GM21576 (cell line): ENCODE measurements around the gene PLG.
"Not testable (repeated sequence)": the region's sequence is repeated elsewhere in the genome, so short reads cannot be mapped to it uniquely, and the experiment has no call there.

Experiments
- ATAC-seq: cut with Tn5 transposase; IDR thresholded peaks from one replicate; pipeline ENCODE4 v1.9.1; 2021; ENCODE audit warnings: mild to moderate bottlenecking, moderate library complexity; ENCODE audit not compliant: unreplicated experiment

Gene PLG

GRCh38 chr6:160701918-160702680 is at the start of gene PLG:
Gene PLG (plus strand): TSS chr6:160702244. CDS start chr6:160702305, 61 bp downstream.
- not testable (repeated sequence) for ATAC-seq

DNA sequence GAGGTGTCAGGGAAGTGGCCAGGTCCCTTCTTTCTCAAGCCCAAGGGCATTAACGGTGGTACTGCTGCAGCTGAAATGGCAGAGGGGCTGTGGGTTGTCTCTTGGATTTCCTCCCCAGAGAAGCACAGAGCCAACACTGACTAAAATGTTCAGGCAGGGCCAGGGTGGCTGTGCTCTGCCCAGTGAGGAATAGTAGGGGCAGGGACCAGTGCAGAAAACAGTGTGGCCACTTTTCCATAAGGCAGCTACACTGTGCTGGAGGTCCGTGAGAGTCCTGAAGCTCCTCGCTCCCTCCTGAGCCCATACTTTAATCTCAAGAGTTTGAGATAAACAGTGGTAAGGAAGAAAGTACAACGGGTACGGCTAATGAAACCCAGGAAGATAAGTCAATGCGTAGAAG is 42.5 kb upstream of the PLG start:
- no peak for ATAC-seq

- ATAC-seq: no peak
Measured at GRCh38 chr6:160661216-160661615, 40.8 kb upstream of the PLG start.

- no peak for ATAC-seq
Measured at GRCh38 chr6:160662429-160662828, 39.6 kb upstream of the PLG start.

DNA sequence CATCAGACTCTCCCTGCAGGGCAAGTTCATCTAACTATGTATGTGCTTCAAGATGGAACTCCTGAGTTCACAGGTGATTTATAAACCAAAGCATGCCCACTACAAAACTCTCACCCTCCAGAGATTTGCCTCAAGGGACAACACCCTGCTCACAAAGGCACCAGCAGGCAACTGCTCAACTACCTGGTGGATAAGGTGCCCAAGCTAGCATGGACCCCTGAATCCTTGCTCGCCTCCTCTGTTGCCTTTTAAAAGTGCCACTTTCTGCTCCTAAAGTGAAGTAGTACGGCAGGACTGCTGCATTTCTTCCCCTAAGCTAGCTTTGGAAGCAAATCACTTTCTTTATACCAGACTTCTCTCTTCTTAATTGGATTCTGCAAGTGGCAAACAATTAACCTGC is 39.2 kb upstream of the PLG start:
- ATAC-seq: no peak

DNA sequence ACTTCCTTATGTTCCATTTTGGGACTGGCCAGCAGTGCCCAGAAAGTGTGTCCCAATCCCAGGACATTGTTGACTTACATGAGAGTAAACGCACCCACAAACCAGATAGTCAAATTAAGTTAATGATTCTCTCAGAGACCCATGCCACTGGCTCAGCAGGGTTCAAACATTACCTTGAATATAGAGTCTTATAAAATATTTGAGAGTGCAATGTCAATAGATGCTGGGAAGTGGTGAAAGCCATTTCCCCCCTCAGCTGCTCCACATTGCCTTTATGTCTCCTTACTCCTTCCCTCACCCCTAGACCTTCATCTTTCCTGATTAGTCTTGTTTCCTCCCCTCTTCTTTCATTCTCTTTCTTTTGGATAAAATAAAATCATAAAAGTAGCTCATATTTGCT is 37.8 kb upstream of the PLG start, which contains the start of gene LPA:
Gene LPA (minus strand): TSS at position 78 of the 400 bp plus-strand sequence. CDS start 61 bp downstream, at position 17.
- ATAC-seq: not testable (repeated sequence)

- peak; percentile 83 for ATAC-seq
Measured at GRCh38 chr6:160667639-160668481, 34.2 kb upstream of the PLG start.

- ATAC-seq: no peak
Measured at GRCh38 chr6:160668589-160668988, 33.5 kb upstream of the PLG start.

- ATAC-seq: not testable (repeated sequence)
Measured at GRCh38 chr6:160676418-160676817, 25.6 kb upstream of the PLG start.

DNA sequence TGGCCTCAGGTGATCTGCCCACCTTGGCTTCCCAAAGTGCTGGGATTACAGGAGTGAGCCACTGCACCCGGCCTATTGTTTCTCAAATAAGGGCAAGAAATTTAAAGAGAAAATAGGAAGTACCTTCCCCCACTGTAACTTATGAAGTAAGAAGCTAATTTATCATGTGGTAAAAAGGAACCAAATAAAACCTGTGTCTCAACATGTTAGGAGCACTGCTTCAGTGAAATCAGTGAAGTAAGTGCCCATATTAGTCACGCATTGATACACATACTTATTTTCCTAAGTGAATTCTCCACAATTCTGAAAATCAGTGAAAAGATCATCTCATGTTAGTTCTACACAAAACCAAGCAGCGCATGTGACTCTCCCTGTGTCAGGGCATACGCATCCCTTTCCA is 23.8 kb upstream of the PLG start:
- no peak for ATAC-seq

GRCh38 chr6:160678744-160679401 is 23.2 kb upstream of the PLG start:
- ATAC-seq: no peak

- no peak for ATAC-seq
Measured at GRCh38 chr6:160679402-160679769, 22.7 kb upstream of the PLG start.

- not testable (repeated sequence) for ATAC-seq
Measured at GRCh38 chr6:160685101-160685761, 16.8 kb upstream of the PLG start.

DNA sequence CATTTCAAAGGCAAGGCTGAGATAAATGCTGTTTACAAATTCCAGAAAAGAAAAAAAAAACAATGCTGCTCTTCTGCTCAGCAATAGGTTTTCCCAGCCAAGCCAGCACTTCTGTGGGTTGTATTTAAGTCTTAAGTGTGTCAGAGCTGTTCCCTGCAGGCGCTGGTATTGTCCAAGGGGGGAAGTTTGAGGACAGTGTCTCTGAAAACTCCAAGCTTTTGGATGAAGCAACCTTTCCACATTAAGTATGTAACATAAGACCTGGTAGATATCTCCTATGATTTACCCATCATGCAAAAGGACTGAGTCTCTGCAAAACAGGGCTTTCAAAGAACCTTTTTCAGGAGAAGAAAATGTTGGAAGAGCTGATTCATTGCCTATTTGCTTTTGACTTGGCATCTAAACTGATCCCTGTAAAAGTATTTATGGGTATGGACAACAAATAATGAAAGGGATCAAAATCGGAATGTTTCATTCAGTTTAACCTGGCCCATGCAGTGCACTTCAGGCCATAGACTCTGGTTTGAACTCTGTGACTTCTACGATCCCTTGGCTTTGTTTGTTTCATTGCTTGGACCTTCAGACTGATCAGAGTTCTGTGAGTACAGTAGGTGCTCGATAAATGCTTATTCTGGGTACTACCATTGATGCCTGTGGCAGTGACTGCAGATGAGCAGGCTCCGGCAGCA is 16.1 kb upstream of the PLG start:
- ATAC-seq: no peak

- no peak for ATAC-seq
Measured at GRCh38 chr6:160690458-160690857, 11.6 kb upstream of the PLG start.

DNA sequence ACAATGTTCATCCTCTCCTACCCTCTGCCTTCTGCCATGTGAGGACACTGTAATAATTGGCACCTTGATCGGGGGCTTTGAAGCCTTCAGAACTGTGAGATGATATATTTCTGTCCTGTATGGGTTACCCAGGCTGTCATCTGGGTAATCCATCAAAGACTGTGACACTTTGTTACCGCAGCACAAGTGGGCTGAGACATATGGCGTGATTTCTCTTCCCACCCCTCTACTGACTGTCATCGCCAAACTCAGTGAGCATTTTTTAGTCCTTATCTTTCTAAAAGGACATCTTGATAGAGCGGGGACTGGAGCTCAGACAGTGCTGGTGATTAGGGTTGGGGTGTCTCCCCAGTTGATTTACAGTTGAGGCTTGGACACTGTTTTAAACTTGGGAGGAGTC is 10.4 kb upstream of the PLG start:
- ATAC-seq: no peak

GRCh38 chr6:160692369-160692959 is 9.6 kb upstream of the PLG start:
- ATAC-seq: no peak

DNA sequence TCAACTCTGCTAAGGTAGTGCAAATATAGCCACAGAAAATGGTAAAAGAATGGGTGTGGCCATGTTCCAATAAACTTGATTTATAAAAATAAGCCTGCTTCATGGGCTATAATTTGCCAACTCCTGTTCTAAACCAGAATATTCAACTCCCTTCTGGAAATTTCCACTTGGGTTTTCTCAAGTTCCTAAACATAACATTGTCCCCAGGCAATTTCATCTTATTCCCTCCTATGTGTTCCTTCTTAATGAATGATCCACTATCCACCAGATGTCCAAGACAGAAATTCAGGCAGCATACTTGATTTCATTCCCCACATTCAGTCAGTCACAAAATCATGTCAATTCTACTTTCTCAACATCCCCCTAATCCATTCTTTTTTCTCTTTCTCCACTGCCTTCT is 7.0 kb upstream of the PLG start:
- ATAC-seq: not testable (repeated sequence)

DNA sequence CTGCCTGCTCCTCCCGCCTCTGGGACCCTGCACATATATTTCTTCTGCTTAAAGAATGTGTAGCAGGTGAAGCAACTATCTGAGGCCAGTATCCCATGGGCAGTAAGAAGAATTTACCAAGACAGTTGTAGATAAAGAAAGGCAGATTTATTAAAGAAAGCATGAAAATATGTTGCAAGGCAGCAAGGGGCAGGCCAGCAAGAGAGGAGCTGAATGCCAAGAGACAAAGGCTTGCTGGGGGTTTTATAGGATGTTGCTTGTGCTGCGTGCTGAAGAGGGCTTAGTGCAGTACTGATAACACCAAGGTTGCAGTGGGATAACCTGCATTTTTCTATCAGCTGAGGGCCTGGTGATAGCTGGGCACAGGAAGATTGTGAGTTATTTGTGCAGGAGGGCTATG is 6.4 kb upstream of the PLG start:
- ATAC-seq: not testable (repeated sequence)

GRCh38 chr6:160696884-160697283 is 5.2 kb upstream of the PLG start:
- ATAC-seq: not testable (repeated sequence)
